GM12878 (cell line): ENCODE measurements around the gene PTTG1. TPM values are rescaled to one million over a fixed set of nuclear protein-coding genes. Genes with fewer than 3 reads are reported as not detected.

Source experiments
- CTCF ChIP-seq, 3 experiments: IDR thresholded peaks in 2 of 3; conservative IDR thresholded peaks in 1 of 3; 2 replicates each; pipeline ENCODE4 v1.5.1; 2011; ENCODE audit warnings: low read depth in 3 of 3, low read length in 3 of 3, mild to moderate bottlenecking in 3 of 3, control low read depth in 2 of 3, moderate library complexity in 2 of 3, inconsistent platforms in 1 of 3, mixed read lengths in 1 of 3; ENCODE audit not compliant: control insufficient read depth in 2 of 3, insufficient read depth in 1 of 3; ENCODE audit errors: extremely low read depth in 1 of 3
- IRF4 ChIP-seq: IDR thresholded peaks from 2 replicates; pipeline ENCODE4 v1.6.1; 2011; ENCODE audit warnings: low read depth, low read length
- MEF2B ChIP-seq: fragments of 450-650 bp; IDR thresholded peaks from 2 replicates; pipeline ENCODE4 v1.6.1; 2018; ENCODE audit warnings: mild to moderate bottlenecking, moderate library complexity; ENCODE audit not compliant: partially characterized antibody, poor library complexity, severe bottlenecking
- MYB ChIP-seq: fragments of 150-350 bp; IDR thresholded peaks from 2 replicates; pipeline ENCODE4 v1.6.1; 2014; ENCODE audit warnings: mild to moderate bottlenecking, low read depth, low read length, borderline replicate concordance
- NRF1 ChIP-seq: conservative IDR thresholded peaks from 2 replicates; pipeline ENCODE4 v1.6.1; 2011; ENCODE audit warnings: mild to moderate bottlenecking, low read depth, low read length, improper control_type of control experiment
- PAX8 ChIP-seq: fragments of 450-650 bp; IDR thresholded peaks from 2 replicates; pipeline ENCODE4 v1.6.1; 2017; ENCODE audit warnings: mild to moderate bottlenecking, moderate library complexity
- PKNOX1 ChIP-seq: fragments of 450-650 bp; IDR thresholded peaks from 2 replicates; pipeline ENCODE4 v1.6.1; 2016; ENCODE audit warnings: mild to moderate bottlenecking
- RAD21 ChIP-seq: IDR thresholded peaks from 2 replicates; pipeline ENCODE4 v1.6.1; 2011; ENCODE audit warnings: mild to moderate bottlenecking, low read depth, low read length, moderate library complexity; ENCODE audit not compliant: insufficient read depth
- RELB ChIP-seq: fragments of 450-650 bp; IDR thresholded peaks from 2 replicates; pipeline ENCODE4 v1.6.1; 2017; ENCODE audit warnings: low read depth, mild to moderate bottlenecking, moderate library complexity
- RFX5 ChIP-seq: IDR thresholded peaks from 2 replicates; pipeline ENCODE4 v1.6.1; 2011; ENCODE audit warnings: low read depth, low read length, improper control_type of control experiment
- RUNX3 ChIP-seq: IDR thresholded peaks from 2 replicates; pipeline ENCODE4 v1.6.1; 2012; ENCODE audit warnings: low read length, inconsistent platforms
- SKIL ChIP-seq: fragments of 450-650 bp; IDR thresholded peaks from 2 replicates; pipeline ENCODE4 v1.6.1; 2017; ENCODE audit warnings: mild to moderate bottlenecking, low read depth, inconsistent platforms; ENCODE audit not compliant: poor library complexity, severe bottlenecking
- SMAD1 ChIP-seq: fragments of 450-650 bp; IDR thresholded peaks from 2 replicates; pipeline ENCODE4 v1.6.1; 2018; ENCODE audit warnings: mild to moderate bottlenecking, low read depth; ENCODE audit not compliant: partially characterized antibody
- STAT1 ChIP-seq: fragments of 450-650 bp; conservative IDR thresholded peaks from 2 replicates; pipeline ENCODE4 v1.6.1; 2014; ENCODE audit warnings: antibody characterized with exemption, mild to moderate bottlenecking
- STAT3 ChIP-seq: IDR thresholded peaks from 2 replicates; pipeline ENCODE4 v1.6.1; 2011; ENCODE audit warnings: low read depth, low read length, improper control_type of control experiment
- TBL1XR1 ChIP-seq: IDR thresholded peaks from 2 replicates; pipeline ENCODE4 v1.6.1; 2012; ENCODE audit warnings: low read depth, low read length, improper control_type of control experiment
- ZBTB11 ChIP-seq: fragments of 450-650 bp; formaldehyde crosslinking; IDR thresholded peaks from 2 replicates; pipeline ENCODE4 v1.5.0; 2022; ENCODE audit warnings: mild to moderate bottlenecking, missing genetic modification characterization
- ZNF274 ChIP-seq: IDR thresholded peaks from one replicate; pipeline ENCODE4 v1.8.0; 2011; ENCODE audit not compliant: insufficient read length, insufficient read depth
- polyA plus RNA-seq, 11 experiments: library from polyadenylated mRNA; depleted of rRNA in 4 of 11; unstranded in 6 of 11; stranded (reverse) in 5 of 11; fragments of >200 nt; fragmentation: Nextera tagmentation in 4 of 11; fragmentation: Illumina TruSeq in 1 of 11; extraction: Ambion mirVana in 4 of 11; extraction: Trizol in 1 of 11; gene quantifications; 1 replicate in 1 of 11; 2 replicates in 10 of 11; pipeline versions ENCODE4 v1.2.1 to v1.2.3, GENCODE V29; 2011 to 2016; ENCODE audit warnings: inconsistent platforms in 2 of 11, missing spikeins in 2 of 11, low read depth in 1 of 11
- total RNA-seq, 4 experiments: library from RNA; depleted of rRNA in 3 of 4; stranded (reverse); fragments of >200 nt in 3 of 4; fragmentation: Illumina TruSeq in 1 of 4; extraction: Trizol in 1 of 4; gene quantifications; 2 replicates each; pipeline versions ENCODE4 v1.2.1 to v1.2.3, GENCODE V29; 2013 to 2021

The PTTG1 gene
- total and polyA plus RNA-seq, 10 of the 15 experiments (the other 5 are each of a cell fraction or from before 2014, with no cell fraction given), result 154 to 1,033 (median 377) TPM

GRCh38 chr5:160438316-160439204 lies 16.9 kb downstream of the PTTG1 start (continued):
- TF ChIP-seq ZBTB11 (CRISPR knock-in tag) (no peak), RUNX3 (peak; percentile 32), RELB (peak; percentile 68), RFX5 (no peak), PAX8 (no peak), MEF2B (no peak), STAT1 (no peak), PKNOX1 (peak; percentile 61; the same call in 1 of the 2 replicates), IRF4 (peak; percentile 68; the same call in 1 of the 2 replicates), SKIL (peak; percentile 71), ZNF274 (no peak), SMAD1 (peak; percentile 15), STAT3 (0 out of 2 replicates have a peak, but pooled peaks have one; percentile 40), RAD21 (peak; percentile 99), TBL1XR1 (0 out of 2 replicates have a peak, but pooled peaks have one; percentile 30), NRF1 (no peak), CTCF (IDR thresholded peaks at IDR 0.05 in 2 of 3, conservative IDR thresholded peaks at IDR 0.05 in 1 of 3; ENCODE audit: control insufficient read depth in 2 of 3, extremely low read depth in 1 of 3, insufficient read depth in 1 of 3, low read depth in 3 of 3, low read length in 3 of 3) (peak; percentile 77 to 97 (median 94)), MYB (no peak)
